HG03135 (cell line): Measurements from ENCODE around the gene CAPZB.

ENCODE experiments used
- ATAC-seq: cut with Tn5 transposase; IDR thresholded peaks from one replicate; pipeline ENCODE4 v1.9.1; 2021; ENCODE audit warnings: mild to moderate bottlenecking, moderate library complexity; ENCODE audit not compliant: unreplicated experiment

CAPZB gene

GRCh38 chr1:19353596-19353995 is 131.7 kb downstream of the CAPZB start:
- no peak for ATAC-seq

GRCh38 chr1:19352839-19353238 is 132.5 kb downstream of the CAPZB start:
- ATAC-seq, result no peak

GRCh38 chr1:19351873-19352272 is 133.5 kb downstream of the CAPZB start:
- ATAC-seq, result no peak

GRCh38 chr1:19350566-19350965 is 134.8 kb downstream of the CAPZB start:
- ATAC-seq, result no peak

GRCh38 chr1:19349999-19350398 is 135.3 kb downstream of the CAPZB start:
- no peak for ATAC-seq

- no peak for ATAC-seq
Observed at GRCh38 chr1:19348441-19349198, 136.7 kb downstream of the CAPZB start.

- no peak for ATAC-seq
Observed at GRCh38 chr1:19347533-19348172, 137.7 kb downstream of the CAPZB start.

- no peak for ATAC-seq
Observed at GRCh38 chr1:19346026-19346425, 139.3 kb downstream of the CAPZB start.

GRCh38 chr1:19345391-19345790 is 139.9 kb downstream of the CAPZB start:
- no peak for ATAC-seq

GRCh38 chr1:19344831-19345230 is 140.5 kb downstream of the CAPZB start:
- no peak for ATAC-seq

GRCh38 chr1:19344372-19344810 is 140.9 kb downstream of the CAPZB start:
- ATAC-seq, result no peak

- no peak for ATAC-seq
Observed at GRCh38 chr1:19343617-19344350, 141.6 kb downstream of the CAPZB start.

- no peak for ATAC-seq
Observed at GRCh38 chr1:19342894-19343616, 142.3 kb downstream of the CAPZB start.

GRCh38 chr1:19342062-19342750 is 143.1 kb downstream of the CAPZB start:
- no peak for ATAC-seq

GRCh38 chr1:19341201-19342061 is 143.9 kb downstream of the CAPZB start:
- ATAC-seq, result no peak

- no peak for ATAC-seq
Observed at GRCh38 chr1:19340387-19340937, 144.9 kb downstream of the CAPZB start.

- ATAC-seq, result no peak
Observed at GRCh38 chr1:19339214-19339861, 146.0 kb downstream of the CAPZB start.

GRCh38 chr1:19338323-19338762 is 147.0 kb downstream of the CAPZB start:
- no peak for ATAC-seq

- ATAC-seq, result no peak
Observed at GRCh38 chr1:19337289-19337688, 148.1 kb downstream of the CAPZB start.
